Stimulated activated CD4-positive, alpha-beta T cell treated with anti-CD3 and anti-CD28 coated beads, TNF-alpha, amount 100 ng/mL, for 48 hours (primary cell): ENCODE measurements around the gene NGDN.

Experiments used
- DNase-seq, 3 donors: peaks; one replicate each; pipeline ENCODE4 v3.0.0-alpha.2; 2020; ENCODE audit warnings: low read depth in 3 of 3

The NGDN gene

GRCh38 chr14:23469906-23470403 lies 452 bp downstream of the NGDN start:
- peak in 1 of 3 donors; percentile 18 for DNase-seq

GRCh38 chr14:23470947-23471346 lies 1.4 kb downstream of the NGDN start:
- DNase-seq, result no peak

- DNase-seq, result peak; percentile 20 to 42 (median 33)
Measured at GRCh38 chr14:23478109-23478759, 8.7 kb downstream of the NGDN start.

- DNase-seq, result no peak
Measured at GRCh38 chr14:23481362-23481970, 12.0 kb downstream of the NGDN start.

GRCh38 chr14:23481979-23482822 lies 12.7 kb downstream of the NGDN start:
- no peak for DNase-seq

GRCh38 chr14:23482823-23483148 lies 13.3 kb downstream of the NGDN start:
- DNase-seq, result no peak

- DNase-seq, result no peak
Measured at GRCh38 chr14:23483236-23483854, 13.8 kb downstream of the NGDN start.

- no peak for DNase-seq
Measured at GRCh38 chr14:23485326-23485725, 15.8 kb downstream of the NGDN start.

GRCh38 chr14:23486036-23486435 lies 16.5 kb downstream of the NGDN start:
- DNase-seq, result no peak

GRCh38 chr14:23487216-23487615 lies 17.7 kb downstream of the NGDN start:
- no peak for DNase-seq

- no peak for DNase-seq
Measured at GRCh38 chr14:23492618-23493272, 23.2 kb downstream of the NGDN start.

- no peak for DNase-seq
Measured at GRCh38 chr14:23494223-23494622, 24.7 kb downstream of the NGDN start.

- no peak for DNase-seq
Measured at GRCh38 chr14:23512156-23512555, 42.7 kb downstream of the NGDN start.

GRCh38 chr14:23513005-23513817 lies 43.7 kb downstream of the NGDN start:
- no peak for DNase-seq

GRCh38 chr14:23513818-23514643 lies 44.5 kb downstream of the NGDN start:
- DNase-seq, result no peak

- no peak for DNase-seq
Measured at GRCh38 chr14:23514644-23514957, 45.1 kb downstream of the NGDN start.

GRCh38 chr14:23517650-23518326 lies 48.3 kb downstream of the NGDN start:
- no peak for DNase-seq

- no peak for DNase-seq
Measured at GRCh38 chr14:23518709-23519108, 49.2 kb downstream of the NGDN start.

GRCh38 chr14:23520899-23521533 lies 51.5 kb downstream of the NGDN start:
- DNase-seq, result no peak
